Ishikawa (cell line): ENCODE data around the gene NR1D2.
A peak's percentile ranks its signal among the peaks of the same experiment; 100 is the strongest.

ENCODE experiments used
- CEBPB ChIP-seq: IDR thresholded peaks from 2 replicates; pipeline ENCODE4 v1.6.1; 2012
- CREB1 ChIP-seq: IDR thresholded peaks from 2 replicates; pipeline ENCODE4 v1.6.1; 2012; ENCODE audit warnings: low read depth
- EGR1 ChIP-seq: IDR thresholded peaks from 2 replicates; pipeline ENCODE4 v1.6.1; 2012
- EP300 ChIP-seq: IDR thresholded peaks from 2 replicates; pipeline ENCODE4 v1.6.1; 2012; ENCODE audit warnings: borderline replicate concordance
- FOXM1 ChIP-seq: IDR thresholded peaks from 2 replicates; pipeline ENCODE4 v1.6.1; 2012; ENCODE audit warnings: low read depth, borderline replicate concordance
- MAX ChIP-seq: IDR thresholded peaks from 2 replicates; pipeline ENCODE4 v1.6.1; 2012
- NFIC ChIP-seq: IDR thresholded peaks from 2 replicates; pipeline ENCODE4 v1.6.1; 2012
- RAD21 ChIP-seq: IDR thresholded peaks from 2 replicates; pipeline ENCODE4 v1.6.1; 2012; ENCODE audit warnings: low read depth
- REST ChIP-seq: IDR thresholded peaks from 2 replicates; pipeline ENCODE4 v1.6.1; 2012; ENCODE audit warnings: low read depth, mild to moderate bottlenecking
- TAF1 ChIP-seq: IDR thresholded peaks from 2 replicates; pipeline ENCODE4 v1.6.1; 2012; ENCODE audit warnings: low read depth, mild to moderate bottlenecking
- TCF12 ChIP-seq: IDR thresholded peaks from 2 replicates; pipeline ENCODE4 v1.6.1; 2012; ENCODE audit warnings: low read depth
- TEAD4 ChIP-seq: IDR thresholded peaks from 2 replicates; pipeline ENCODE4 v1.6.1; 2012
- USF1 ChIP-seq: IDR thresholded peaks from 2 replicates; pipeline ENCODE4 v1.6.1; 2012
- YY1 ChIP-seq: IDR thresholded peaks from 2 replicates; pipeline ENCODE4 v1.6.1; 2012; ENCODE audit warnings: low read depth
- ZBTB7A ChIP-seq: IDR thresholded peaks from 2 replicates; pipeline ENCODE4 v1.6.1; 2012; ENCODE audit warnings: low read depth

The NR1D2 gene

GRCh38 chr3:23961913-23962312 is 16.8 kb downstream of the NR1D2 start:
- no peak for TF ChIP-seq CREB1
- no peak for TF ChIP-seq TAF1
- TF ChIP-seq EP300, result no peak
- no peak for TF ChIP-seq FOXM1
- no peak for TF ChIP-seq EGR1
- TF ChIP-seq RAD21, result no peak
- no peak for TF ChIP-seq YY1
- TF ChIP-seq USF1, result no peak
- TF ChIP-seq REST, result no peak
- no peak for TF ChIP-seq TCF12
- TF ChIP-seq CEBPB, result no peak
- TF ChIP-seq NFIC, result no peak
- TF ChIP-seq TEAD4, result no peak
- no peak for TF ChIP-seq ZBTB7A
- no peak for TF ChIP-seq MAX

GRCh38 chr3:23964537-23965235 is 19.6 kb downstream of the NR1D2 start:
- TF ChIP-seq TCF12 (no peak), TEAD4 (no peak), NFIC (no peak)

GRCh38 chr3:23966328-23966727 is 21.2 kb downstream of the NR1D2 start:
- TF ChIP-seq TAF1 (no peak), FOXM1 (no peak), REST (no peak), NFIC (no peak), YY1 (no peak), CREB1 (no peak), EGR1 (no peak), EP300 (no peak), RAD21 (no peak), MAX (no peak)

GRCh38 chr3:23968463-23969184 is 23.5 kb downstream of the NR1D2 start:
- TF ChIP-seq YY1 (no peak), USF1 (no peak), MAX (no peak), NFIC (peak; percentile 77), EGR1 (no peak), CEBPB (no peak), REST (no peak), TCF12 (peak; percentile 35; the same call in 1 of the 2 replicates), RAD21 (no peak), TAF1 (no peak)
